Activated CD8-positive, alpha-beta memory T cell treated with anti-CD3 and anti-CD28 coated beads for 48 hours (primary cell): ENCODE data around the gene GADD45G.

Experiments
- DNase-seq, 3 experiments: peaks; one replicate each; pipeline ENCODE4 v3.0.0-alpha.2; 2020; ENCODE audit warnings: low read depth in 2 of 3, low spot score in 2 of 3

The GADD45G gene

GRCh38 chr9:89648247-89649000, 43.6 kb downstream of the GADD45G start:
- no peak for DNase-seq

- no peak for DNase-seq
These were observed 44.4 kb downstream of the GADD45G start for GRCh38 chr9:89649039-89649691.

DNA sequence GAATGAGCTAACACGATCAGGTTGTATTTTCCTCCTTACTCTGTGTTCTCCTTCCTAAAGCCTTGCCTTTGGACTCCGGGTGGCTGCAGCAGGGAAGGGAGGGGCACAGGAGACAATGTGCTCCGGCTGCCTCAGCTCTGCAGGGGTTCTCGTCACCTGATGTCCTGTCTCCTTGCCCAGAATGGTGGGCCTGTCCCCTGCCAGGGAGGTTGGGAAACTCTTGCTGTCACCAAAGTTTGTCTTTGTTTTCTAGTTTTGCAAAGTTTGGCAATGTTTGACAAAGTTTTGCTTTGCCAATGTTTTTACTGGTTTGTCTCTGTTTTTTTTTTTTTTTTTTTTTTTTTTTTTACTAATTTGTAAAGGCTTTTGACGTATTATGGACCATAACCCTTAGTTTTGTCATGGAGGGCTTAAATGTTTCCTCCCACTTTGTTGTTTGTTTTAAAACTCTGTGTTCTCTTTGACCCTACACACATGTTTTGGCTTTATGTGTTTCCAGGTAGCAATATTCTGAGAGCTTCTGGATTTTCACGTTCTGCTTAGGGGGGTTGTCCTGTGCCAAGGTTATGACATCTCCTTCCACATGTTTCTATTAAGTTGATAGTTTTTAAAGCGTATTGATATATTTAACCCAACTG, 49.3 kb downstream of the GADD45G start:
- no peak for DNase-seq

- no peak for DNase-seq
These were observed 50.5 kb downstream of the GADD45G start for GRCh38 chr9:89655056-89655989.
